ENCODE data around the gene SPATS1. TPM values are rescaled to one million over a fixed set of nuclear protein-coding genes. Genes with fewer than 3 reads are reported as not detected.
A peak's percentile ranks its signal among the peaks of the same experiment; 100 is the strongest.

SPATS1 gene
- total RNA-seq, 1 experiment from 2014 or later, result not detected

DNA sequence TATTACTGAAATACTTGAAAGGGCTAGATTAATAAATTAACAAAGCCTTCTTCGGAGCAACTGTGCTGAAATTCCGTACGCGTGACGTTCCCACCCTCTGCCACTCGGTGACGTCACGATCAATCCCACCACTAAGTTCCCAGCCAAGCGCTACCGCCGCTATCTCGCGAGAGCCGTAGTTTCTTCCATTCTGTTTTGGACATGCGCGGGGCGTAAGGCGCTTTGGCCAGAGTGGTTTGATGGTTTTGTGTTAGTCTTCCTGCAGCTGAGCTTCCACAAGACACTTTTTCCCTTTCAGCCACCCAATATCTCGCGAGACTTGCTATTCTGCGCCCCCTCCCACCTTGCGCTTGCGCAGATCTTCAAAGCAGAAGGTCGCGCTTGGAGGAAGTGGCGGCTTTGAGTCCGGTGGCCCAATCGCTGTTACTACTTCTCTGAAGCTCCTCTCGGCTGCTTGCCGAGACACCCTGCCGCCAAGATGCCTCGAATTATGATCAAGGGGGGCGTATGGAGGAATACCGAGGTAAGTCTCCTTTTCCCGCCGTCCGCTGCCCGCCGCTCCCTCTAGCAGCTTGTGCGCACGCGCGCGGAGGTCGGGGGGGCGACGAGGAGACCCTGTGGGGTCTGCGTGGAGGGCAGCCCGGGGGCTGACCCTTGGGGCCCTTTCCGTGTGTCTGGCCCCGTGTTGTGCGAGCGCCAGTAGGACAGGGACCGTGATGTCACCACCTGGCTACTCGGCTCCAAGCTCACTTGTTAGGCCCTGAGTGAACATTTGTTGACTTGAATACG is 45.1 kb downstream of the SPATS1 start, which contains the start of gene CDC5L:
Gene CDC5L (plus strand): TSS at position 361 of the 789 bp plus-strand sequence. CDS start 118 bp downstream, at position 479.
- peak; percentile 100 for DNase-seq (ENCODE audit: low read depth)

DNA sequence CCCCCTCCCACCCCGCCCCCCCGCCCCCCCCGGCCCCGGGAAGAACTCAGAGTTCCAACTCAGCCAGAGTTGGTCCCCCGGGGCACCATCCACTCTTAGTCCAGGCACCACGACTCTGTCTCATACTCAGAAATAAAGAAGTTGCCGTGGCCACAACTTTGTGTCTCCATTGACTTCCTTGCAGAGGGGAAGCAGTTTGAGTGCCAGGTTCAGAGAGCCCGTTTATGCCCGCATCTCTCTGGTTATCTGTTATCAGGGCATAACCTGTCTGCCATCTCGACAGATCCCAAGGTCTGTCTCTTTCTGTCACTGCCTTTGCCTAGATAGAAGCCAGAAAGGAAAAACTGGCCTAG is 45.7 kb downstream of the SPATS1 start:
- DNase-seq (ENCODE audit: low read depth), result no peak

DNA sequence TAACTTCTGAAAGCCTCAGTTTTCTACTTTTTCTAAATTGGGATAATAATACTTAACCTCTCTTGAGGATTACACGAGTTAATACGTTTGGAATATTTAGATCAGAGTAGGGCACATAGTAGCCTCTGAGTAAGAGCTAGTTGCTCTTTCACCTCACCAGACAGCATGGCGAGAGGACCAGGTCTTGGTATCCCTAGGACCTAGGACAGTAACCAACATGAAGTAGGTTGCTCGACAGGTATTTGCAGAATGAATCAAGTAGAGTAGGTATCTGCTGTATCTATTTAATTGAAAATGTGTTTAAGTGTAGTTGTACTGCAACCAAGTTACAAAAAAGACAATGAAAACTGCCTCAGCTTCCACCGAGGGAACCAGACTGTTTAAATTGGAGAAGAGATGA is 46.4 kb downstream of the SPATS1 start:
- DNase-seq (ENCODE audit: low read depth), result peak; percentile 15

DNA sequence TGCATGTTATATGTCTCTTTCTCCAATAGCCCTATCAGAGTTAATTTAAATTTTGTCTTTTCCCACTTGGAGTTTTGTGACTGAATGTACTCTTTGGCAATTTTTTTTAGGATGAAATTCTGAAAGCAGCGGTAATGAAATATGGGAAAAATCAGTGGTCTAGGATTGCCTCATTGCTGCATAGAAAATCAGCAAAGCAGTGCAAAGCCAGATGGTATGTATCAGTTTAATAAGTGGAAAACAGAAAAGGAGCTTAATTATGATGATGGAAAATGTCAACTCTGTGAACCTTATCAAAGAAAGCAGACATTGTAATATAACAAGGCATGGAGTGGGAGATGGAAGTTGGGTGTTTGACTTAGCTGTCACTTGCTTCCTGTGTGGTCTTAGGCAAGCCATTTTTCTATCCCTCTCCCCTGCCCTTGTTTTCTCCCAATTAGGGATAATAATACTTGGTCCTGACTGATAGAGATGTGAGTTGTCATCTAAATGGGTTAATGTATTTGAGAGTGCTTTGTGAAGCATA is 47.8 kb downstream of the SPATS1 start:
- DNase-seq (ENCODE audit: low read depth), result no peak

Other genes with a start within 250 kb of the SPATS1 start
- 100 and 111 TPM in 2 replicates for gene MRPL14, start 215.2 kb upstream of the SPATS1 start, total RNA-seq (2014; rRNA removed; shearing (Covaris generic))
- 32.8 and 45.0 TPM in 2 replicates for gene TMEM63B, start 215.1 kb upstream of the SPATS1 start, total RNA-seq (2014; rRNA removed; shearing (Covaris generic))
- not detected in 2 replicates for gene CAPN11, start 183.8 kb upstream of the SPATS1 start, total RNA-seq (2014; rRNA removed; shearing (Covaris generic))
- not detected in 2 replicates for gene MYMX, start 125.7 kb upstream of the SPATS1 start, total RNA-seq (2014; rRNA removed; shearing (Covaris generic))
- 27.4 and 31.1 TPM in 2 replicates for gene SLC29A1, start 119.1 kb upstream of the SPATS1 start, total RNA-seq (2014; rRNA removed; shearing (Covaris generic))
- gene HSP90AB1, start 95.5 kb upstream of the SPATS1 start, total RNA-seq (2014; rRNA removed; shearing (Covaris generic)), result 1,284 and 1,407 TPM in 2 replicates
- gene SLC35B2, start 85.1 kb upstream of the SPATS1 start, total RNA-seq (2014; rRNA removed; shearing (Covaris generic)), result 205 and 215 TPM in 2 replicates
- 48.8 and 51.9 TPM in 2 replicates for gene NFKBIE, start 77.1 kb upstream of the SPATS1 start, total RNA-seq (2014; rRNA removed; shearing (Covaris generic))
- 0.05 TPM in 1 of 2 replicates, not detected in the other for gene TMEM151B, start 72.2 kb upstream of the SPATS1 start, total RNA-seq (2014; rRNA removed; shearing (Covaris generic))
- gene AARS2, start 29.3 kb upstream of the SPATS1 start, total RNA-seq (2014; rRNA removed; shearing (Covaris generic)), result 7.3 and 19.0 TPM in 2 replicates
- gene CDC5L, start 45.1 kb downstream of the SPATS1 start, total RNA-seq (2014; rRNA removed; shearing (Covaris generic)), result 35.3 and 49.7 TPM in 2 replicates